NCI-H128 (cell line): ENCODE measurements around the gene EDN2.

Experiments used
- DNase-seq: peaks from one replicate; lab custom pipeline; 2025; ENCODE audit not compliant: unreplicated experiment; lab: John Stamatoyannopoulos, UW

The EDN2 gene

GRCh38 chr1:41467673-41468072, 16.8 kb downstream of the EDN2 start:
- DNase-seq, result no peak

GRCh38 chr1:41466146-41466545, 18.3 kb downstream of the EDN2 start:
- no peak for DNase-seq

GRCh38 chr1:41465741-41466140, 18.7 kb downstream of the EDN2 start:
- DNase-seq, result no peak

GRCh38 chr1:41464885-41465284, 19.6 kb downstream of the EDN2 start:
- no peak for DNase-seq

GRCh38 chr1:41463516-41463915, 21.0 kb downstream of the EDN2 start:
- no peak for DNase-seq

- no peak for DNase-seq
Observed at GRCh38 chr1:41462680-41463004, 21.8 kb downstream of the EDN2 start.

- DNase-seq, result no peak
Observed at GRCh38 chr1:41461790-41462679, 22.4 kb downstream of the EDN2 start.

GRCh38 chr1:41456847-41457540, 27.5 kb downstream of the EDN2 start:
- DNase-seq, result no peak

- DNase-seq, result no peak
Observed at GRCh38 chr1:41455479-41456332, 28.8 kb downstream of the EDN2 start.

GRCh38 chr1:41454406-41454805, 30.1 kb downstream of the EDN2 start:
- no peak for DNase-seq

- DNase-seq, result no peak
Observed at GRCh38 chr1:41452704-41453290, 31.7 kb downstream of the EDN2 start.

GRCh38 chr1:41450747-41451285, 33.7 kb downstream of the EDN2 start:
- no peak for DNase-seq

- DNase-seq, result no peak
Observed at GRCh38 chr1:41449326-41449921, 35.1 kb downstream of the EDN2 start.

- no peak for DNase-seq
Observed at GRCh38 chr1:41448821-41449220, 35.7 kb downstream of the EDN2 start.

- no peak for DNase-seq
Observed at GRCh38 chr1:41447995-41448770, 36.3 kb downstream of the EDN2 start.

GRCh38 chr1:41446851-41447610, 37.5 kb downstream of the EDN2 start:
- no peak for DNase-seq

- no peak for DNase-seq
Observed at GRCh38 chr1:41444785-41445184, 39.7 kb downstream of the EDN2 start.

GRCh38 chr1:41444246-41444645, 40.2 kb downstream of the EDN2 start:
- no peak for DNase-seq

GRCh38 chr1:41442697-41443251, 41.7 kb downstream of the EDN2 start:
- DNase-seq, result no peak
